K562 (cell line): ENCODE data around the gene USP12. TPM values are rescaled to one million over a fixed set of nuclear protein-coding genes. Genes with fewer than 3 reads are reported as not detected.

Source experiments
- ARID3B ChIP-seq: fragments of 250-450 bp; sonication (Bioruptor Pico); IDR thresholded peaks from 2 replicates; pipeline ENCODE4 v1.4.0; 2020; ENCODE audit warnings: borderline replicate concordance
- E2F5 ChIP-seq: sonication (generic); formaldehyde crosslinking; IDR thresholded peaks from 2 replicates; pipeline ENCODE4 v1.8.0; 2022; ENCODE audit warnings: mild to moderate bottlenecking, missing genetic modification reagents
- ERF ChIP-seq: fragments of 450-650 bp; formaldehyde crosslinking; IDR thresholded peaks from 2 replicates; pipeline ENCODE4 v1.4.0; 2020; ENCODE audit warnings: mild to moderate bottlenecking, mixed read lengths
- FOXA3 ChIP-seq, 2 experiments: fragments of 450-650 bp in 1 of 2; sonication (generic) in 1 of 2; formaldehyde crosslinking; IDR thresholded peaks in 1 of 2; conservative IDR thresholded peaks in 1 of 2; 2 replicates each; pipeline versions ENCODE4 v1.4.0 to v1.8.0; 2020 to 2022; ENCODE audit warnings: mild to moderate bottlenecking in 2 of 2, missing genetic modification reagents in 1 of 2
- GABPA ChIP-seq: fragments of 200-800 bp; sonication (Bioruptor generic); conservative IDR thresholded peaks from 2 replicates; pipeline ENCODE4 v1.6.1; 2016; ENCODE audit warnings: low read depth, missing genetic modification characterization, missing compliant biosample characterization
- LCOR ChIP-seq: sonication (generic); formaldehyde crosslinking; IDR thresholded peaks from 2 replicates; pipeline ENCODE4 v1.8.0; 2022; ENCODE audit warnings: mild to moderate bottlenecking, missing genetic modification reagents
- LEF1 ChIP-seq: fragments of 450-650 bp; IDR thresholded peaks from 2 replicates; pipeline ENCODE4 v1.6.1; 2016; ENCODE audit warnings: mild to moderate bottlenecking
- MAX ChIP-seq: sonication (generic); formaldehyde crosslinking; IDR thresholded peaks from 2 replicates; pipeline ENCODE4 v1.9.0; 2022; ENCODE audit warnings: mild to moderate bottlenecking, missing genetic modification reagents
- MCM3 ChIP-seq: fragments of 450-650 bp; IDR thresholded peaks from 2 replicates; pipeline ENCODE4 v1.6.1; 2016
- MEIS2 ChIP-seq: fragments of 450-650 bp; IDR thresholded peaks from 2 replicates; pipeline ENCODE4 v1.6.1; 2014; ENCODE audit warnings: mild to moderate bottlenecking; ENCODE audit not compliant: partially characterized antibody
- NCOA2 ChIP-seq, 2 experiments: fragments of 450-650 bp; IDR thresholded peaks; 2 replicates each; pipeline ENCODE4 v1.6.1; 2018; ENCODE audit warnings: mild to moderate bottlenecking in 2 of 2, moderate library complexity in 1 of 2; ENCODE audit not compliant: partially characterized antibody in 2 of 2
- PTTG1 ChIP-seq: fragments of 450-650 bp; IDR thresholded peaks from 2 replicates; pipeline ENCODE4 v1.6.1; 2016; ENCODE audit warnings: low read depth, mild to moderate bottlenecking, missing genetic modification characterization, missing compliant biosample characterization
- SMAD4 ChIP-seq: fragments of 250-450 bp; sonication (Bioruptor Pico); conservative IDR thresholded peaks from 2 replicates; pipeline ENCODE4 v1.8.0; 2021; ENCODE audit warnings: inconsistent platforms, mild to moderate bottlenecking, moderate library complexity
- TAF9B ChIP-seq: fragments of 450-650 bp; IDR thresholded peaks from 2 replicates; pipeline ENCODE4 v1.6.1; 2018; ENCODE audit warnings: mild to moderate bottlenecking; ENCODE audit not compliant: partially characterized antibody
- ZNF232 ChIP-seq: sonication (generic); formaldehyde crosslinking; IDR thresholded peaks from 2 replicates; pipeline ENCODE4 v1.8.0; 2022; ENCODE audit warnings: mild to moderate bottlenecking, missing genetic modification reagents
- ZNF592 ChIP-seq: fragments of 450-650 bp; IDR thresholded peaks from 2 replicates; pipeline ENCODE4 v1.6.1; 2017; ENCODE audit warnings: antibody characterized with exemption, mild to moderate bottlenecking
- ZNF717 ChIP-seq: fragments of 250-450 bp; sonication (Bioruptor Pico); IDR thresholded peaks from 2 replicates; pipeline ENCODE4 v1.5.0; 2021
- ZNF740 ChIP-seq, 3 experiments: fragments of 200-800 bp in 1 of 3; sonication (Bioruptor generic) in 1 of 3; sonication (generic) in 1 of 3; formaldehyde crosslinking in 1 of 3; IDR thresholded peaks; 2 replicates each; pipeline versions ENCODE4 v1.6.1 to v1.8.0; 2016 to 2022; ENCODE audit warnings: mild to moderate bottlenecking in 2 of 3, missing compliant biosample characterization in 2 of 3, missing genetic modification characterization in 2 of 3, missing genetic modification reagents in 1 of 3
- ZNF780A ChIP-seq: fragments of 250-450 bp; sonication (Bioruptor Pico); IDR thresholded peaks from 2 replicates; pipeline ENCODE4 v1.5.0; 2021; ENCODE audit warnings: mild to moderate bottlenecking
- polyA plus RNA-seq, 8 experiments: library from polyadenylated mRNA; depleted of rRNA in 4 of 8; stranded (reverse) in 5 of 8; unstranded in 3 of 8; fragments of >200 nt; fragmentation: Nextera tagmentation in 2 of 8; fragmentation: Illumina TruSeq in 1 of 8; extraction: Ambion mirVana in 2 of 8; extraction: Trizol in 1 of 8; gene quantifications; 2 replicates each; pipeline versions ENCODE4 v1.2.1 to v1.2.3, GENCODE V29; 2011 to 2014; ENCODE audit warnings: inconsistent platforms in 1 of 8, missing spikeins in 1 of 8
- total RNA-seq, 7 experiments: library from RNA; depleted of rRNA in 6 of 7; stranded (reverse); fragments of >200 nt in 6 of 7; fragmentation: Illumina TruSeq in 2 of 7; extraction: Trizol in 2 of 7; gene quantifications; 2 replicates each; pipeline versions ENCODE4 v1.2.1 to v1.2.3, GENCODE V29; 2011 to 2021; ENCODE audit warnings: low replicate concordance in 1 of 7

The USP12 gene
- total and polyA plus RNA-seq, 9 of the 15 experiments (the other 6 are each of a cell fraction or from before 2014, with no cell fraction given) = 1.8 to 20.5 (median 13.3) TPM

GRCh38 chr13:27125357-27126282, 46.0 kb downstream of the USP12 start (continued):
- no peak for TF ChIP-seq E2F5 (CRISPR knock-in tag)
- no peak for TF ChIP-seq LCOR (CRISPR knock-in tag)
- peak; percentile 81 for TF ChIP-seq MEIS2
- no peak for TF ChIP-seq ZNF780A
- TF ChIP-seq ZNF740 (CRISPR knock-in tag; IDR thresholded peaks at IDR 0.05) = no peak
- no peak for TF ChIP-seq ZNF740 (tag; IDR thresholded peaks at IDR 0.05)
- peak; percentile 76 for TF ChIP-seq MAX (CRISPR knock-in tag)
- TF ChIP-seq LEF1 = no peak
- TF ChIP-seq ARID3B (CRISPR knock-in tag) = no peak
- no peak for TF ChIP-seq PTTG1 (tag)
- TF ChIP-seq TAF9B = peak; percentile 55
- TF ChIP-seq ZNF592 = peak; percentile 36; the same call in 1 of the 2 replicates
- no peak for TF ChIP-seq ERF (CRISPR knock-in tag)
- no peak for TF ChIP-seq MCM3
- no peak for TF ChIP-seq FOXA3 (CRISPR knock-in tag; conservative IDR thresholded peaks at IDR 0.05 in 1 of 2, IDR thresholded peaks at IDR 0.05 in 1 of 2)
- TF ChIP-seq SMAD4 (CRISPR knock-in tag) = peak; percentile 71
- TF ChIP-seq ZNF717 (CRISPR knock-in tag) = no peak
- TF ChIP-seq GABPA (tag) = peak; percentile 50
- no peak for TF ChIP-seq NCOA2 (IDR thresholded peaks at IDR 0.05; ENCODE audit: partially characterized antibody in 2 of 2)
- no peak for TF ChIP-seq ZNF232 (CRISPR knock-in tag)
